Astrocyte (in vitro differentiated cells and primary cell): Measurements from ENCODE around the gene UST. TPM values are rescaled to one million over a fixed set of nuclear protein-coding genes. Genes with fewer than 3 reads are reported as not detected.

Experiments
- DNase-seq: peaks from one replicate; pipeline ENCODE4 v3.0.0-alpha.2; 2010; ENCODE audit warnings: low read depth
- FAIRE-seq: peaks from 2 replicates; lab custom pipeline; 2011; peaks lifted over from hg19 to GRCh38; lab: Jason Lieb, UNC
- H2AFZ ChIP-seq: 2 replicates; pipeline ENCODE4 v1.6.0; 2012; ENCODE audit warnings: low read depth, low read length, inconsistent platforms
- H3K27ac ChIP-seq: 2 replicates; pipeline ENCODE4 v1.5.1; 2011; ENCODE audit warnings: low read depth, low read length, inconsistent platforms
- H3K27me3 ChIP-seq: 2 replicates; pipeline ENCODE4 v1.6.0; 2011; ENCODE audit warnings: low read length, inconsistent platforms; ENCODE audit not compliant: insufficient read depth
- H3K36me3 ChIP-seq: 2 replicates; pipeline ENCODE4 v1.5.1; 2011; ENCODE audit warnings: low read length, inconsistent platforms; ENCODE audit not compliant: insufficient read depth
- H3K4me1 ChIP-seq: 2 replicates; pipeline ENCODE4 v1.5.1; 2011; ENCODE audit warnings: low read length, inconsistent platforms; ENCODE audit not compliant: insufficient read depth
- H3K4me2 ChIP-seq: 2 replicates; pipeline ENCODE4 v1.6.0; 2012; ENCODE audit warnings: low read length, inconsistent platforms
- H3K4me3 ChIP-seq: 2 replicates; pipeline ENCODE4 v1.5.1; 2011; ENCODE audit warnings: low read depth, mild to moderate bottlenecking, low read length, inconsistent platforms; ENCODE audit not compliant: insufficient read depth
- H3K79me2 ChIP-seq: 2 replicates; pipeline ENCODE4 v1.6.0; 2012; ENCODE audit warnings: mild to moderate bottlenecking, low read length, inconsistent platforms; ENCODE audit not compliant: insufficient read depth
- H3K9ac ChIP-seq: 2 replicates; pipeline ENCODE4 v1.6.0; 2012; ENCODE audit warnings: mild to moderate bottlenecking, low read length, inconsistent platforms
- H3K9me3 ChIP-seq: 2 replicates; pipeline ENCODE4 v1.5.1; 2012; ENCODE audit warnings: low read depth, mild to moderate bottlenecking, low read length, inconsistent platforms; ENCODE audit not compliant: insufficient read depth
- H4K20me1 ChIP-seq: 2 replicates; pipeline ENCODE4 v1.6.0; 2012; ENCODE audit warnings: low read length, inconsistent platforms; ENCODE audit not compliant: insufficient read depth
- H3K27ac Mint-ChIP-seq: one replicate; pipeline ENCODE4 v1.8.0; 2021; ENCODE audit warnings: mild to moderate bottlenecking, mixed read lengths; ENCODE audit not compliant: unreplicated experiment
- H3K27me3 Mint-ChIP-seq: one replicate; pipeline ENCODE4 v1.8.0; 2021; ENCODE audit warnings: low read depth, mixed read lengths; ENCODE audit not compliant: unreplicated experiment
- H3K36me3 Mint-ChIP-seq: one replicate; pipeline ENCODE4 v1.8.0; 2021; ENCODE audit warnings: low read depth, mixed read lengths; ENCODE audit not compliant: unreplicated experiment
- H3K4me1 Mint-ChIP-seq: one replicate; pipeline ENCODE4 v1.8.0; 2021; ENCODE audit warnings: low read depth, mixed read lengths; ENCODE audit not compliant: unreplicated experiment
- H3K4me3 Mint-ChIP-seq: one replicate; pipeline ENCODE4 v1.8.0; 2021; ENCODE audit warnings: mild to moderate bottlenecking, moderate library complexity, mixed read lengths; ENCODE audit not compliant: unreplicated experiment
- H3K9me3 Mint-ChIP-seq: one replicate; pipeline ENCODE4 v1.8.0; 2021; ENCODE audit warnings: mild to moderate bottlenecking, mixed read lengths; ENCODE audit not compliant: unreplicated experiment
- EZH2 ChIP-seq: IDR thresholded peaks from 2 replicates; pipeline ENCODE4 v1.6.1; 2012; ENCODE audit warnings: mild to moderate bottlenecking, low read length, inconsistent platforms; ENCODE audit not compliant: insufficient read depth
- total RNA-seq: library from RNA; stranded (reverse); gene quantifications from 2 replicates; pipeline ENCODE4 v1.2.1, GENCODE V29; 2021
- TF ChIP-seq, protein P1 (sequence below): IDR thresholded peaks from 2 replicates; pipeline ENCODE4 v1.5.1; 2011; ENCODE audit warnings: low read depth, mild to moderate bottlenecking, inconsistent platforms, low read length, moderate library complexity; ENCODE audit not compliant: insufficient read depth

Gene UST
- total RNA-seq, 1 donor from 2014 or later = 15.3 TPM

DNA sequence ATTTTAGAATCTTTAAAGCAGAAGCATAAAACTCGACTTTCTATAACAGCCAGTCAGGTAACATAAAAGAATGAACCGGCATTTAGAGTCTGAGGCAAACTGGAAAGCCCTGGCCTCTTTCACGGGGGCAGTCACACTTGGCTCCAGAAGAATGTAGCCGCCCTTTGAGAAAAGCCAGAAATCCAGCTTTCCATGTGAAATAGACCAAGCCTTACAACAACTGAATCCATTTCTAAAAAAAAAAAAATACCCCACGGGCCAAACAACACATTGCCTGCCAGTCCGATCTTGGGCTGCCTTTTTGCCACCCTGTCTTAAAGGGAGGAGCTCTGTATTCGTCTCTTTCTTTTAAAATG, 317.8 kb downstream of the UST start:
- Histone ChIP-seq H4K20me1 (no peaks in the 10 kb centered on the region), H3K9me3 (no peaks in the 10 kb centered on the region), H3K79me2 (no peaks in the 10 kb centered on the region), H3K9ac (no peak overlapping the region), H3K4me1 (peaks cover 19% of the 10 kb centered on the region), H3K27me3 (no peaks in the 10 kb centered on the region), H3K4me2 (no peak overlapping the region), H3K27ac (no peak overlapping the region), H3K4me3 (no peak overlapping the region), H3K36me3 (no peaks in the 10 kb centered on the region), H2AFZ (no peak overlapping the region)
- no peaks in the 10 kb centered on the region for H3K27me3 Mint-ChIP-seq
- FAIRE-seq = no peak
- no peak for TF ChIP-seq EZH2
- TF ChIP-seq, protein P1, sequence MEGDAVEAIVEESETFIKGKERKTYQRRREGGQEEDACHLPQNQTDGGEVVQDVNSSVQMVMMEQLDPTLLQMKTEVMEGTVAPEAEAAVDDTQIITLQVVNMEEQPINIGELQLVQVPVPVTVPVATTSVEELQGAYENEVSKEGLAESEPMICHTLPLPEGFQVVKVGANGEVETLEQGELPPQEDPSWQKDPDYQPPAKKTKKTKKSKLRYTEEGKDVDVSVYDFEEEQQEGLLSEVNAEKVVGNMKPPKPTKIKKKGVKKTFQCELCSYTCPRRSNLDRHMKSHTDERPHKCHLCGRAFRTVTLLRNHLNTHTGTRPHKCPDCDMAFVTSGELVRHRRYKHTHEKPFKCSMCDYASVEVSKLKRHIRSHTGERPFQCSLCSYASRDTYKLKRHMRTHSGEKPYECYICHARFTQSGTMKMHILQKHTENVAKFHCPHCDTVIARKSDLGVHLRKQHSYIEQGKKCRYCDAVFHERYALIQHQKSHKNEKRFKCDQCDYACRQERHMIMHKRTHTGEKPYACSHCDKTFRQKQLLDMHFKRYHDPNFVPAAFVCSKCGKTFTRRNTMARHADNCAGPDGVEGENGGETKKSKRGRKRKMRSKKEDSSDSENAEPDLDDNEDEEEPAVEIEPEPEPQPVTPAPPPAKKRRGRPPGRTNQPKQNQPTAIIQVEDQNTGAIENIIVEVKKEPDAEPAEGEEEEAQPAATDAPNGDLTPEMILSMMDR = no peak
- peaks cover 51% of the 10 kb centered on the region for H3K4me1 Mint-ChIP-seq
- H3K27ac Mint-ChIP-seq = no peak overlapping the region
- no peak for DNase-seq
- H3K9me3 Mint-ChIP-seq = no peaks in the 10 kb centered on the region
- H3K4me3 Mint-ChIP-seq = no peak overlapping the region
- no peaks in the 10 kb centered on the region for H3K36me3 Mint-ChIP-seq

DNA sequence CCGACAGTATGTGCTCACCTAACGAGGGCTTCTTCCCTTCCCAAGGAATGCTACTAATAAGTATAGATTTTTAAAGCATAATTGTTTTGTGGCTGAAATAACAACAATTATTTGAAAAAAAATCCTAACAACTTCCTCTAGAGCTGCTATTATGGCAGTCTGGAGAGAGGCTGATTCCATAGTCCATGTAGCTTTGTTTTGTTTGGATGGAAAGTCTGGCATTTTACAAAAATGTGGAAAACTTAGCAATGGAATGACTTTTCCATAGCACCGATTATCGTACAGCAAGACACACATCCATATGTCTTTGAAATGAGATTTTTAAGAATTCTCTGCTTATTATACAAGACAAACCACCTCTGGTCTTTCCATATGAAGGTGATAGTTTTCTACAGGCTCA, 318.3 kb downstream of the UST start:
- H3K27me3 Mint-ChIP-seq = no peaks in the 10 kb centered on the region
- no peak for DNase-seq
- Histone ChIP-seq H3K36me3 (no peaks in the 10 kb centered on the region), H4K20me1 (no peaks in the 10 kb centered on the region), H3K4me1 (peaks cover 16% of the 10 kb centered on the region), H2AFZ (no peak overlapping the region), H3K27me3 (no peaks in the 10 kb centered on the region), H3K9me3 (no peaks in the 10 kb centered on the region), H3K4me2 (no peak overlapping the region), H3K4me3 (no peak overlapping the region), H3K79me2 (no peaks in the 10 kb centered on the region), H3K9ac (no peak overlapping the region), H3K27ac (no peak overlapping the region)
- no peak overlapping the region for H3K4me3 Mint-ChIP-seq
- peaks cover 46% of the 10 kb centered on the region for H3K4me1 Mint-ChIP-seq
- no peaks in the 10 kb centered on the region for H3K9me3 Mint-ChIP-seq
- H3K27ac Mint-ChIP-seq = no peak overlapping the region
- TF ChIP-seq EZH2 = no peak
- TF ChIP-seq, protein P1 = no peak
- H3K36me3 Mint-ChIP-seq = no peaks in the 10 kb centered on the region
- no peak for FAIRE-seq

DNA sequence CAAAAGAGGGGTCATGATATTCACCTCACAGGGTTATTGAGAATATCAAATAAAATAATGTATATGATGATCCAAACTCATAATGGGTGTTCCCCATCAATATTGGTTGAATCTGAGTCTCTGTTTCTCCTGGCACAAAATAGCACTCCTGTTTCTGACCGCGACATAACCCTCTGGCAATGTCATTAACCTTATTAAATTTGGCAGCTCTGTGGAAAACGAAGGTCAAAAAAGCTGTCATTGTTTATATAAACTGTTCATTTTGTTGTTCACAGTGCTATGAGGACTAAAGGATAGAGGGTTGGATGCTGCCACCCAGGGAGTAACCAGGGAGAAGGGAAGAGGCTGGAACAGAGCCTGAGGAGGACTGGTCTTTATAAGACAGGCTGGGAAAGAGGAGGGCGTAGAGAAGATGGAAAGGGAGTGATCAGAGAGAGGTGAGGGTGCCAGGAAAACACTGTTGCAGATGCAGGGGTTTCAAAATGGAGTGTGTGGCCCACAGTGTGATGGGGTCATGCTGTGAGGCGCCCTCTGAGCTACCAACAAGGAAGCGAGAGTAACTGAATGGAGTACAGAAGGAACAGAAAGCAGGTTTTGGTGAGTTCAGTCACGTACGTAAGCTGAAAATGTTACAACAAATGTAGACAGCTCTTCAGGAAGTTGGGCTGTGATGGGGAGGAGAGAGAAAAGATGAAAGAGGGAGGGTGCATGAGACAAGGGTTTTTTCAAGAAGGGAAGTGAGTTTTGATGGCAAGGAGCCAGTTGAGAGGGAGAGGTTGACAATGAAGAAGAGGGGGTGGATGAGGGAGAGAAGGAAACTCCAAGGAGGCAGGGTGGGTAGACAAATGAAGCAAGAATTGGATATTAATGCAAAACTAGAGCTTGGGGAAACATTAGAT, 319.1 kb downstream of the UST start:
- Histone ChIP-seq H3K4me1 (peaks cover 9% of the 10 kb centered on the region), H3K4me3 (no peak overlapping the region), H4K20me1 (no peaks in the 10 kb centered on the region), H3K9me3 (no peaks in the 10 kb centered on the region), H3K36me3 (no peaks in the 10 kb centered on the region), H3K27me3 (no peaks in the 10 kb centered on the region), H3K27ac (no peak overlapping the region), H2AFZ (no peak overlapping the region), H3K9ac (no peak overlapping the region), H3K4me2 (no peak overlapping the region), H3K79me2 (no peaks in the 10 kb centered on the region)
- no peaks in the 10 kb centered on the region for H3K36me3 Mint-ChIP-seq
- no peak for FAIRE-seq
- no peak for DNase-seq
- H3K27ac Mint-ChIP-seq = no peak overlapping the region
- H3K9me3 Mint-ChIP-seq = no peaks in the 10 kb centered on the region
- no peak overlapping the region for H3K4me3 Mint-ChIP-seq
- H3K4me1 Mint-ChIP-seq = peaks cover 39% of the 10 kb centered on the region
- no peaks in the 10 kb centered on the region for H3K27me3 Mint-ChIP-seq
- TF ChIP-seq EZH2 = no peak
- TF ChIP-seq, protein P1 = no peak
